Measurements from ENCODE around the gene C1orf174.

GRCh38 chr1:3895279-3895950 lies 4.7 kb downstream of the C1orf174 start:
- TF ChIP-seq CTCF (conservative IDR thresholded peaks at IDR 0.05) = no peak
- TF ChIP-seq EZH2 (IDR thresholded peaks at IDR 0.05; ENCODE audit: low read depth) = no peak

Data from PC-9 (cell line).